Measurements from ENCODE around the gene SCRT2. TPM values are rescaled to one million over a fixed set of nuclear protein-coding genes. Genes with fewer than 3 reads are reported as not detected.
"Not testable (repeated sequence)": the region's sequence is repeated elsewhere in the genome, so short reads cannot be mapped to it uniquely, and the experiment has no call there.

Gene SCRT2
- under 1 TPM in 1 of 3 donors, not detected in 2; 0.05 TPM for polyA plus RNA-seq

- WGBS, 3 donors: 1% methylated on average over 64 to 69 of the region's 69 CpGs
- H3K27ac ChIP-seq (ENCODE audit: low read depth, low read length): no peak within 1 kb of the TSS
Observed at GRCh38 chr20:675453-676314, at the start of gene SCRT2. Gene SCRT2, minus strand, starts transcription at chr20:675802. Its CDS starts 201 bp downstream, at chr20:675601.

- 79 to 89% (median 84%) methylated on average over 7 of the region's 7 CpGs for WGBS, 3 donors
- H3K27ac ChIP-seq (ENCODE audit: low read depth, low read length): not testable (repeated sequence)
Observed at GRCh38 chr20:724797-725196, 49.2 kb upstream of the SCRT2 start.

GRCh38 chr20:723756-724155, 48.2 kb upstream of the SCRT2 start:
- no peak overlapping the region for H3K27ac ChIP-seq (ENCODE audit: low read depth, low read length)

GRCh38 chr20:722822-723644, 47.4 kb upstream of the SCRT2 start:
- H3K27ac ChIP-seq (ENCODE audit: low read depth, low read length): no peak overlapping the region
- 78 to 85% (median 78%) methylated on average over 11 of the region's 11 CpGs for WGBS, 3 donors

More at GRCh38 chr20:723756-724155, 48.2 kb upstream of the SCRT2 start:
- WGBS, 3 donors: 54 to 72% (median 64%) methylated on average over 8 of the region's 8 CpGs

GRCh38 chr20:721876-722275, 46.3 kb upstream of the SCRT2 start:
- H3K27ac ChIP-seq (ENCODE audit: low read depth, low read length): no peak overlapping the region
- WGBS, 3 donors: 80 to 97% (median 93%) methylated on average over 4 of the region's 4 CpGs

- 64 to 68% (median 64%) methylated on average over 11 of the region's 11 CpGs for WGBS, 3 donors
- no peak overlapping the region for H3K27ac ChIP-seq (ENCODE audit: low read depth, low read length)
Observed at GRCh38 chr20:719816-720215, 44.2 kb upstream of the SCRT2 start.

- WGBS, 3 donors: 77 to 85% (median 82%) methylated on average over 5 of the region's 5 CpGs
Observed at GRCh38 chr20:719068-719467, 43.5 kb upstream of the SCRT2 start.

GRCh38 chr20:717832-718231, 42.2 kb upstream of the SCRT2 start:
- no peak overlapping the region for H3K27ac ChIP-seq (ENCODE audit: low read depth, low read length)
- WGBS, 3 donors: 44 to 67% (median 59%) methylated on average over 5 of the region's 5 CpGs

More at GRCh38 chr20:719068-719467, 43.5 kb upstream of the SCRT2 start:
- no peak overlapping the region for H3K27ac ChIP-seq (ENCODE audit: low read depth, low read length)

- H3K27ac ChIP-seq (ENCODE audit: low read depth, low read length): no peak overlapping the region
- 75 to 84% (median 81%) methylated on average over 7 of the region's 7 CpGs for WGBS, 3 donors
Observed at GRCh38 chr20:717271-717670, 41.7 kb upstream of the SCRT2 start.

GRCh38 chr20:714453-714852, 38.9 kb upstream of the SCRT2 start:
- WGBS, 3 donors: 69 to 80% (median 79%) methylated on average over 2 of the region's 2 CpGs
- H3K27ac ChIP-seq (ENCODE audit: low read depth, low read length): no peak overlapping the region

GRCh38 chr20:711576-711975, 36.0 kb upstream of the SCRT2 start:
- no peak overlapping the region for H3K27ac ChIP-seq (ENCODE audit: low read depth, low read length)
- WGBS, 3 donors: 55 to 68% (median 62%) methylated on average over 2 of the region's 2 CpGs

GRCh38 chr20:710780-711450, 35.3 kb upstream of the SCRT2 start:
- no peak overlapping the region for H3K27ac ChIP-seq (ENCODE audit: low read depth, low read length)
- WGBS, 3 donors: 74 to 81% (median 80%) methylated on average over 19 of the region's 19 CpGs

GRCh38 chr20:709991-710779, 34.6 kb upstream of the SCRT2 start:
- WGBS, 3 donors: 6 to 8% (median 6%) methylated on average over 59 to 65 of the region's 65 CpGs
- no peak overlapping the region for H3K27ac ChIP-seq (ENCODE audit: low read depth, low read length)

GRCh38 chr20:709423-709822, 33.8 kb upstream of the SCRT2 start:
- 11 to 33% (median 20%) methylated on average over 16 to 20 of the region's 20 CpGs for WGBS, 3 donors
- no peak overlapping the region for H3K27ac ChIP-seq (ENCODE audit: low read depth, low read length)

GRCh38 chr20:708956-709355, 33.4 kb upstream of the SCRT2 start:
- 78 to 82% (median 79%) methylated on average over 2 of the region's 2 CpGs for whole genome bisulfite sequencing, 3 donors
- H3K27ac ChIP-seq (ENCODE audit: low read depth, low read length): no peak overlapping the region

GRCh38 chr20:707451-708110, 32.0 kb upstream of the SCRT2 start:
- H3K27ac ChIP-seq (ENCODE audit: low read depth, low read length): no peak overlapping the region
- 84 to 86% (median 86%) methylated on average over 13 of the region's 13 CpGs for WGBS, 3 donors

- WGBS, 3 donors: 61 to 82% (median 81%) methylated on average over 8 of the region's 8 CpGs
- no peak overlapping the region for H3K27ac ChIP-seq (ENCODE audit: low read depth, low read length)
Observed at GRCh38 chr20:706366-706885, 30.8 kb upstream of the SCRT2 start.
